GM18498 (cell line): ENCODE data around the gene ZNF672.
"Not testable (repeated sequence)": the region's sequence is repeated elsewhere in the genome, so short reads cannot be mapped to it uniquely, and the experiment has no call there.

ENCODE experiments used
- ATAC-seq: cut with Tn5 transposase; IDR thresholded peaks from one replicate; pipeline ENCODE4 v1.9.1; 2021; ENCODE audit warnings: mild to moderate bottlenecking, moderate library complexity; ENCODE audit not compliant: unreplicated experiment

ZNF672 gene

GRCh38 chr1:248812736-248813425 lies 25.1 kb upstream of the ZNF672 start:
- ATAC-seq, result no peak

GRCh38 chr1:248813546-248813945 lies 24.5 kb upstream of the ZNF672 start:
- ATAC-seq, result no peak

- ATAC-seq, result no peak
Measured at GRCh38 chr1:248814351-248814750, 23.7 kb upstream of the ZNF672 start.

- no peak for ATAC-seq
Measured at GRCh38 chr1:248815407-248816034, 22.5 kb upstream of the ZNF672 start.

- no peak for ATAC-seq
Measured at GRCh38 chr1:248816042-248816851, 21.8 kb upstream of the ZNF672 start.

- no peak for ATAC-seq
Measured at GRCh38 chr1:248817065-248817464, 21.0 kb upstream of the ZNF672 start.

GRCh38 chr1:248818505-248819374 lies 19.3 kb upstream of the ZNF672 start:
- no peak for ATAC-seq

GRCh38 chr1:248820041-248820585 lies 17.9 kb upstream of the ZNF672 start:
- no peak for ATAC-seq

GRCh38 chr1:248821101-248821500 lies 16.9 kb upstream of the ZNF672 start:
- no peak for ATAC-seq

GRCh38 chr1:248821641-248822040 lies 16.4 kb upstream of the ZNF672 start:
- no peak for ATAC-seq

GRCh38 chr1:248822148-248823032 lies 15.6 kb upstream of the ZNF672 start:
- ATAC-seq, result peak; percentile 20

- no peak for ATAC-seq
Measured at GRCh38 chr1:248823517-248824001, 14.5 kb upstream of the ZNF672 start.

- ATAC-seq, result no peak
Measured at GRCh38 chr1:248824301-248824700, 13.7 kb upstream of the ZNF672 start.

GRCh38 chr1:248824701-248825100 lies 13.3 kb upstream of the ZNF672 start:
- ATAC-seq, result no peak

- ATAC-seq, result no peak
Measured at GRCh38 chr1:248825136-248825535, 12.9 kb upstream of the ZNF672 start.

- ATAC-seq, result peak; percentile 3
Measured at GRCh38 chr1:248825573-248825908, 12.5 kb upstream of the ZNF672 start.

GRCh38 chr1:248825909-248826760 lies 11.9 kb upstream of the ZNF672 start, which contains the start of gene SH3BP5L:
Gene SH3BP5L, minus strand, starts transcription at chr1:248825915. Its CDS starts 980 bp downstream, at chr1:248824935.
- peak; percentile 93 for ATAC-seq

- no peak for ATAC-seq
Measured at GRCh38 chr1:248828845-248829244, 9.2 kb upstream of the ZNF672 start.

- not testable (repeated sequence) for ATAC-seq
Measured at GRCh38 chr1:248830718-248831017, 7.4 kb upstream of the ZNF672 start.
